Measurements from ENCODE around the gene RICTOR.

The RICTOR gene

GRCh38 chr5:38896760-38897159 is 177.4 kb downstream of the RICTOR start:
- no peak overlapping the region for H3K27ac ChIP-seq
- TF ChIP-seq CTCF (conservative IDR thresholded peaks at IDR 0.05): no peak

- H3K27ac ChIP-seq: no peak overlapping the region
- no peak for TF ChIP-seq CTCF (conservative IDR thresholded peaks at IDR 0.05)
Measured at GRCh38 chr5:38892363-38892762, 181.8 kb downstream of the RICTOR start.

- no peak overlapping the region for H3K27ac ChIP-seq
- TF ChIP-seq CTCF (conservative IDR thresholded peaks at IDR 0.05): no peak
Measured at GRCh38 chr5:38891563-38891962, 182.6 kb downstream of the RICTOR start.

GRCh38 chr5:38889424-38889823 is 184.8 kb downstream of the RICTOR start:
- TF ChIP-seq CTCF (conservative IDR thresholded peaks at IDR 0.05): no peak
- H3K27ac ChIP-seq: no peak overlapping the region

- H3K27ac ChIP-seq: no peak overlapping the region
- no peak for TF ChIP-seq CTCF (conservative IDR thresholded peaks at IDR 0.05)
Measured at GRCh38 chr5:38888041-38888440, 186.2 kb downstream of the RICTOR start.
